Ovary (tissue), 3 donors: Measurements from ENCODE around the gene GALC.

Experiments used
- POLR2A ChIP-seq: fragments of 450-650 bp; IDR thresholded peaks from one replicate; pipeline ENCODE4 v1.6.1; 2017; ENCODE audit warnings: antibody characterized with exemption, mild to moderate bottlenecking, moderate library complexity
- TF ChIP-seq, protein P1 (sequence below), 3 donors: fragments of 450-650 bp in 2 of 3; fragments of 200-600 bp in 1 of 3; IDR thresholded peaks; one replicate each; pipeline versions ENCODE4 v1.5.1 to v1.8.0; 2016 to 2022; ENCODE audit warnings: antibody characterized with exemption in 3 of 3, mild to moderate bottlenecking in 1 of 3
- donor health status: DM: no; HTN: no; CAD: no.

DNA sequence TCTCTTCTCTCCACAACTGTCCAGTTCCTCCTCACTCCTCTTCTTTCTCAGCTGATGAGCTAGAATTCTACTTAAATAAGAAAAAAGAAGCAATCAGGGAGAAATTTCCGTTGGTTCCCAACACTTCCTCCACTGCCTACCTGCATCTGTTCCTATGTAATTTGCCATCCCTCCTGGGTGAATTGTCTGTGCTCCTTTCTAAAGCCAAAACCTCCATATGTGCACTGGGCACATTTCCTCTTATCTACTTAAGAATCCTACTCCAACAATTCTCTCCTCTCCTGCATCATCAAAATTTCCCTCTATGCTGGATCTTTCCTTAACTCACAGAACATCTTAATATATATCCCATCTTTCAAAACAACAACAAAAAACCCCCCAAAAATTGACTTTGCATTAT lies 47.2 kb upstream of the GALC start:
- TF ChIP-seq, protein P1, sequence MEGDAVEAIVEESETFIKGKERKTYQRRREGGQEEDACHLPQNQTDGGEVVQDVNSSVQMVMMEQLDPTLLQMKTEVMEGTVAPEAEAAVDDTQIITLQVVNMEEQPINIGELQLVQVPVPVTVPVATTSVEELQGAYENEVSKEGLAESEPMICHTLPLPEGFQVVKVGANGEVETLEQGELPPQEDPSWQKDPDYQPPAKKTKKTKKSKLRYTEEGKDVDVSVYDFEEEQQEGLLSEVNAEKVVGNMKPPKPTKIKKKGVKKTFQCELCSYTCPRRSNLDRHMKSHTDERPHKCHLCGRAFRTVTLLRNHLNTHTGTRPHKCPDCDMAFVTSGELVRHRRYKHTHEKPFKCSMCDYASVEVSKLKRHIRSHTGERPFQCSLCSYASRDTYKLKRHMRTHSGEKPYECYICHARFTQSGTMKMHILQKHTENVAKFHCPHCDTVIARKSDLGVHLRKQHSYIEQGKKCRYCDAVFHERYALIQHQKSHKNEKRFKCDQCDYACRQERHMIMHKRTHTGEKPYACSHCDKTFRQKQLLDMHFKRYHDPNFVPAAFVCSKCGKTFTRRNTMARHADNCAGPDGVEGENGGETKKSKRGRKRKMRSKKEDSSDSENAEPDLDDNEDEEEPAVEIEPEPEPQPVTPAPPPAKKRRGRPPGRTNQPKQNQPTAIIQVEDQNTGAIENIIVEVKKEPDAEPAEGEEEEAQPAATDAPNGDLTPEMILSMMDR (IDR thresholded peaks at IDR 0.05): no peak
- TF ChIP-seq POLR2A: no peak
